Glutamatergic neuron (in vitro differentiated cells): Measurements from ENCODE around the gene ATP13A4. TPM values are rescaled to one million over a fixed set of nuclear protein-coding genes. Genes with fewer than 3 reads are reported as not detected.

Experiments
- DNase-seq: peaks from one replicate; pipeline ENCODE4 v3.0.0; 2022
- H3K27ac Mint-ChIP-seq: one replicate; pipeline ENCODE4 v1.8.0; 2020; ENCODE audit warnings: mild to moderate bottlenecking, mixed read lengths, inconsistent platforms; ENCODE audit not compliant: unreplicated experiment
- H3K27me3 Mint-ChIP-seq: one replicate; pipeline ENCODE4 v1.8.0; 2020; ENCODE audit warnings: mild to moderate bottlenecking, moderate library complexity, mixed read lengths, inconsistent platforms; ENCODE audit not compliant: unreplicated experiment
- H3K36me3 Mint-ChIP-seq: one replicate; pipeline ENCODE4 v1.8.0; 2020; ENCODE audit warnings: mild to moderate bottlenecking, mixed read lengths, inconsistent platforms; ENCODE audit not compliant: unreplicated experiment
- H3K4me1 Mint-ChIP-seq: one replicate; pipeline ENCODE4 v1.8.0; 2020; ENCODE audit warnings: mild to moderate bottlenecking, low read depth, mixed read lengths, inconsistent platforms; ENCODE audit not compliant: unreplicated experiment
- H3K4me3 Mint-ChIP-seq: one replicate; pipeline ENCODE4 v1.8.0; 2020; ENCODE audit warnings: mild to moderate bottlenecking, mixed read lengths, inconsistent platforms; ENCODE audit not compliant: unreplicated experiment
- H3K9me3 Mint-ChIP-seq: one replicate; pipeline ENCODE4 v1.8.0; 2020; ENCODE audit warnings: mild to moderate bottlenecking, moderate library complexity, mixed read lengths, inconsistent platforms; ENCODE audit not compliant: unreplicated experiment
- total RNA-seq: library from RNA; stranded (reverse); fragmentation: NEBNext Ultra II Directional; extraction: Animal tissue kit (Norgen Biotek cat#: 25700); gene quantifications from one replicate; pipeline ENCODE4 v1.2.1, GENCODE V29; 2021; ENCODE audit not compliant: unreplicated experiment
- TF ChIP-seq, protein P1 (sequence below): fragments of 200-600 bp; sonication (generic); IDR thresholded peaks from one replicate; pipeline ENCODE4 v1.5.0; 2021; ENCODE audit not compliant: partially characterized antibody, unreplicated experiment

The ATP13A4 gene
- total RNA-seq, 1 donor from 2014 or later = 0.93 TPM

DNA sequence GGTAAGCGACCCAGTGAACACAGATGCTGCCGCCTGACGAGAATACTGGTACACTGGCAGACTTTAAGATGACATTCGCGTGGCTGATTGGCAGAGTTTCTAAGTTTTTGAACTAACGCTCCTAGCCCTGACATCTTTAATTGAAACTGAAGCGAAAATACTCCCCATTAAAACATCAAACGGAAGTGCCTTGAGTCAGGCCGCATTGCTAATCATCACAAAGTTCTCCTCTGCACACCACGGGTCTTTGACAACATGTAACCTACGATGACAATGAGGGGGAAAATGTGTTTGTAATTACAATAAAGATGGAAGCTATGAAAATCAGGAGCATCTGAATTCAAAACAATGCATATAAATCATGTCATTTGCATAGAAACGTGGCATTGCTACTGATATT lies 44.5 kb downstream of the ATP13A4 start:
- no peak overlapping the region for H3K27ac Mint-ChIP-seq
- TF ChIP-seq, protein P1, sequence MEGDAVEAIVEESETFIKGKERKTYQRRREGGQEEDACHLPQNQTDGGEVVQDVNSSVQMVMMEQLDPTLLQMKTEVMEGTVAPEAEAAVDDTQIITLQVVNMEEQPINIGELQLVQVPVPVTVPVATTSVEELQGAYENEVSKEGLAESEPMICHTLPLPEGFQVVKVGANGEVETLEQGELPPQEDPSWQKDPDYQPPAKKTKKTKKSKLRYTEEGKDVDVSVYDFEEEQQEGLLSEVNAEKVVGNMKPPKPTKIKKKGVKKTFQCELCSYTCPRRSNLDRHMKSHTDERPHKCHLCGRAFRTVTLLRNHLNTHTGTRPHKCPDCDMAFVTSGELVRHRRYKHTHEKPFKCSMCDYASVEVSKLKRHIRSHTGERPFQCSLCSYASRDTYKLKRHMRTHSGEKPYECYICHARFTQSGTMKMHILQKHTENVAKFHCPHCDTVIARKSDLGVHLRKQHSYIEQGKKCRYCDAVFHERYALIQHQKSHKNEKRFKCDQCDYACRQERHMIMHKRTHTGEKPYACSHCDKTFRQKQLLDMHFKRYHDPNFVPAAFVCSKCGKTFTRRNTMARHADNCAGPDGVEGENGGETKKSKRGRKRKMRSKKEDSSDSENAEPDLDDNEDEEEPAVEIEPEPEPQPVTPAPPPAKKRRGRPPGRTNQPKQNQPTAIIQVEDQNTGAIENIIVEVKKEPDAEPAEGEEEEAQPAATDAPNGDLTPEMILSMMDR = no peak

DNA sequence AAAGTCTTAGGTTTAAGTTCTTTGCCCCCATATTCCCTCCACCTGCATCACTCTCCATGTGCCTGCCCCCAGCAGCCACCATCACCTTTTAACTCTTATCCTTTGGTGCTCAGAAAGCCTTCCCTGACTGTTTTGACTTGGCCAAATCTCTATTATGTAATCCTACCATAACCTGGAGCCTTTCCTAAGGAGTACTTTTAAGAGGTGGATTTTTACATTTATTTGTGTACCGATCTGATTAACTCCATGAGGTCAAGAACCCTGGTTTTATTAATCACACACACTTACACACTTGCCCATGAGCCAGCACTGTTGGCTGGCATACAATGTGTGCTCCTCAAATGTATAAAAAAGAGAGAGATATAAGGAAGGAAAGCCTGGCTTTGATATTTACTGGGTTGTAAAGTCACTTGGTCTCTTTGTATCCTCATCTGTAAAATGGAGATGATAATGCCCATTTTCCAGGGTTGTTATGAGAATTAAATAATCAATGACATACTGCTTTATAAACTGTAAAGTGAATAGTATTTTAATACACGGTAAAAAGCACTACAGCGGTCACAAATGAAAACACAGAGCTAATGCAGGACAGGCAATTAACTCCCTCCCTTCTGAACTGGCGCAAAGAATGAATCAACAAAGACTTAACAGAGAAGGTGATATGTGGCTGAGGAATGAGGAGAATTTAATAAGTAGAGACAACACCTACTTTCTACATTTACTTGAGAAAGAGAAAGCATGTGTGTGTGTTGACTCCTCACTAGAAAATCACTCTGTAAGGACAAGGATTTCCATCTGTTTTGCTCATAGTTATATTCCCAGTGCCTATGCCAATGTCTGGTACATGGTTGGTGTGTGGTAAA lies 45.4 kb downstream of the ATP13A4 start:
- Mint-ChIP-seq H3K4me1 (peaks cover 3% of the 10 kb centered on the region), H3K4me3 (no peak overlapping the region), H3K36me3 (no peaks in the 10 kb centered on the region), H3K9me3 (peaks cover 5% of the 10 kb centered on the region), H3K27me3 (no peaks in the 10 kb centered on the region), H3K27ac (no peak overlapping the region)
- no peak for DNase-seq
- TF ChIP-seq, protein P1 = no peak

More for the DNA sequence above, 44.5 kb downstream of the ATP13A4 start:
- DNase-seq = no peak
- peaks cover 5% of the 10 kb centered on the region for H3K9me3 Mint-ChIP-seq
- no peak overlapping the region for H3K4me3 Mint-ChIP-seq
- no peaks in the 10 kb centered on the region for H3K36me3 Mint-ChIP-seq
- H3K4me1 Mint-ChIP-seq = peaks cover 3% of the 10 kb centered on the region
- H3K27me3 Mint-ChIP-seq = no peaks in the 10 kb centered on the region

DNA sequence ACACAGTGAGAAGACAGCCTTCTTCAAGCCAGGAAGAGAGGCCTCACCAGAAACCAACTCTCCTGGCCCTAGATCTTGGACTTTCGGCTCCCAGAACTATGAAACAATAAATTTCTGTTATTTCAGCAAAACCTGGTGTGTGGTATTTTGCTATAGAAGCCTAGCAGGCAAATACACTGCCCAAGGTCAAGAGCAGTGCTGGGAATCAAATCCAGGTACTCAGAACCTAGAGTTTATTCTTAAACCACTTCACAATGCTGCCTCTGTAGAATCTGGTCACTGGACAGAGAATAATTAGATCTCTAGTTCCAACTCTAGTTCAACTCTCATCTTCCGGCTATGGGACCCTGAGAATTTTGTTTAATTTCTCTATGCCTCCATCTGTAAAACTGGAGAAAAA lies 46.6 kb downstream of the ATP13A4 start:
- TF ChIP-seq, protein P1 = no peak
- no peak for DNase-seq
- Mint-ChIP-seq H3K4me1 (peaks cover 3% of the 10 kb centered on the region), H3K27me3 (no peaks in the 10 kb centered on the region), H3K27ac (no peak overlapping the region), H3K36me3 (no peaks in the 10 kb centered on the region), H3K4me3 (no peak overlapping the region), H3K9me3 (peaks cover 3% of the 10 kb centered on the region)

DNA sequence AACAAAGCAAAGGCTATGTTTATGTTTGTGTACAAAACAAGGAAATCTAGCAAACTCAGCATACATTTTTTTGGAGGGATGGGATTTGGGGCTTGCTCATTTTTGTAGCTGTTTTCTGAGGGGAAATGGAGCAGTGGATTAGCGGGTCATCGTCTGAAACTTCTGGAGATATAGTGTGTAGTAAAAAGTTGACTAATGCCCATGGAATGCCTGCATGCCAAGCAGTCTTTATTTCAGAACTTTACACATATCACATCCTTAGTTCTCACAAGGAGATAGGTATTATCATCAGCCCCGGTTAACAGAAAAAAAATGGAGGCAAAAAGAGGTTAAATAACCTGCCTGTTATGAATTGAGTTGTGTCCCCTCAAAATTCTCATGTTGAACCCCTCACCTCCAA lies 47.1 kb downstream of the ATP13A4 start:
- Mint-ChIP-seq H3K36me3 (no peaks in the 10 kb centered on the region), H3K27me3 (no peaks in the 10 kb centered on the region), H3K4me3 (no peak overlapping the region), H3K27ac (no peak overlapping the region), H3K4me1 (peaks cover 3% of the 10 kb centered on the region), H3K9me3 (peaks cover 3% of the 10 kb centered on the region)
- no peak for DNase-seq
- TF ChIP-seq, protein P1 = no peak

DNA sequence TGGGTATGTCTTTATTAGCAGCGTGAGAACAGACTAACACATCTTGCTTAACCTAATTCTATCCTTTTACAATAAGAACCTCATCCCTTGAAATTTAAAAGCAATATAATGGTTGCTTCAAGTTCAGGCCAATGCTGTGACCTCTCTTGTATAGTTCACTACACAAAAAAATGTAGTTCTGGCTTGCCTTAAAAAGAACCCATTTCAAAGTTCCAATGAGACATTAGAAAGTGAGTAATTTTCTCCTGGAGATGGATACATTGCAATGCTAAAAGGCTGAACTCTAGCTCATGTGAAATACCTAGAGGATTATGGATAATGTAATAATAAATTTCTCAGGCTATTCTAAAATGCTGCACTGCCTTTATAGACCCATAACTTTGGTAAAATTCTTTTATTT lies 47.8 kb downstream of the ATP13A4 start:
- H3K36me3 Mint-ChIP-seq = no peaks in the 10 kb centered on the region
- H3K9me3 Mint-ChIP-seq = peaks cover 3% of the 10 kb centered on the region
- no peaks in the 10 kb centered on the region for H3K27me3 Mint-ChIP-seq
- DNase-seq = no peak
- no peak overlapping the region for H3K27ac Mint-ChIP-seq
- TF ChIP-seq, protein P1 = no peak
- H3K4me3 Mint-ChIP-seq = no peak overlapping the region
- H3K4me1 Mint-ChIP-seq = peaks cover 3% of the 10 kb centered on the region
